MM.1S (cell line): Measurements from ENCODE around the gene LARP1B.

Source experiments
- DNase-seq: peaks from one replicate; pipeline ENCODE4 v3.0.0-alpha.2; 2015
- H2AFZ ChIP-seq: fragments of 300-600 bp; sonication (generic); 2 replicates; pipeline ENCODE4 v1.6.0; 2016; ENCODE audit warnings: antibody characterized with exemption, low read length
- H3F3A ChIP-seq: fragments of 300-600 bp; sonication (generic); 2 replicates; pipeline ENCODE4 v1.6.1; 2016; ENCODE audit warnings: mild to moderate bottlenecking, antibody characterized with exemption, low read length, moderate library complexity, mixed read lengths; ENCODE audit not compliant: insufficient read depth
- H3K27ac ChIP-seq: fragments of 300-600 bp; sonication (generic); 2 replicates; pipeline ENCODE4 v1.5.1; 2016; ENCODE audit warnings: mild to moderate bottlenecking, low read length
- H3K27me3 ChIP-seq: fragments of 300-600 bp; sonication (generic); replicated peaks from 2 replicates; pipeline ENCODE4 v1.6.0; 2016; ENCODE audit warnings: low read length; ENCODE audit not compliant: insufficient read depth
- H3K36me3 ChIP-seq: fragments of 300-600 bp; sonication (generic); replicated peaks from 2 replicates; pipeline ENCODE4 v1.6.1; 2016; ENCODE audit warnings: mild to moderate bottlenecking, low read length, mixed read lengths; ENCODE audit not compliant: insufficient read depth
- H3K4me1 ChIP-seq: fragments of 300-600 bp; sonication (generic); 2 replicates; pipeline ENCODE4 v1.6.1; 2016; ENCODE audit warnings: low read length, mixed read lengths
- H3K4me2 ChIP-seq: fragments of 300-600 bp; sonication (generic); 2 replicates; pipeline ENCODE4 v1.6.0; 2016; ENCODE audit warnings: low read depth, low read length
- H3K4me3 ChIP-seq: fragments of 300-600 bp; sonication (generic); 2 replicates; pipeline ENCODE4 v1.5.1; 2016; ENCODE audit warnings: low read length, mixed read lengths
- H3K79me2 ChIP-seq: fragments of 300-600 bp; sonication (generic); 2 replicates; pipeline ENCODE4 v1.6.1; 2016; ENCODE audit warnings: mixed run types, low read length, mixed read lengths
- H3K9ac ChIP-seq: fragments of 300-600 bp; sonication (generic); 2 replicates; pipeline ENCODE4 v1.6.1; 2016; ENCODE audit warnings: low read length, mixed read lengths
- H3K9me2 ChIP-seq: fragments of 300-600 bp; sonication (generic); replicated peaks from 2 replicates; pipeline ENCODE4 v1.6.1; 2016; ENCODE audit warnings: mild to moderate bottlenecking, low read length, mixed read lengths; ENCODE audit not compliant: insufficient read depth
- H3K9me3 ChIP-seq: fragments of 300-600 bp; sonication (generic); replicated peaks from 2 replicates; pipeline ENCODE4 v1.6.1; 2016; ENCODE audit warnings: mild to moderate bottlenecking, low read length, mixed read lengths; ENCODE audit not compliant: insufficient read depth
- H4K20me1 ChIP-seq: fragments of 300-600 bp; sonication (generic); 2 replicates; pipeline ENCODE4 v1.6.1; 2016; ENCODE audit warnings: mild to moderate bottlenecking, low read length, moderate library complexity, mixed read lengths; ENCODE audit not compliant: insufficient read depth
- CTCF ChIP-seq: fragments of 300-600 bp; sonication (generic); IDR thresholded peaks from 2 replicates; pipeline ENCODE4 v1.5.1; 2016; ENCODE audit warnings: antibody characterized with exemption, low read length, mixed read lengths
- EZH2 ChIP-seq: fragments of 300-600 bp; sonication (generic); optimal IDR thresholded peaks from 2 replicates; pipeline ENCODE3; 2017; ENCODE audit warnings: low read depth, mild to moderate bottlenecking, antibody characterized with exemption, low read length, mixed read lengths
- EZH2phosphoT487 ChIP-seq: fragments of 300-600 bp; sonication (generic); IDR thresholded peaks from 2 replicates; pipeline ENCODE4 v1.6.1; 2018; ENCODE audit warnings: antibody characterized with exemption, low read length

Gene LARP1B

GRCh38 chr4:128107766-128108165, 46.7 kb downstream of the LARP1B start:
- Histone ChIP-seq H2AFZ (no peak overlapping the region), H4K20me1 (no peaks in the 10 kb centered on the region), H3K9me3 (no peaks in the 10 kb centered on the region), H3K4me1 (no peaks in the 10 kb centered on the region), H3K36me3 (peaks cover 6% of the 10 kb centered on the region; the same call in 1 of the 2 replicates), H3K9ac (no peak overlapping the region), H3F3A (no peaks in the 10 kb centered on the region), H3K27me3 (no peaks in the 10 kb centered on the region), H3K4me3 (no peak overlapping the region), H3K79me2 (no peaks in the 10 kb centered on the region), H3K27ac (no peak overlapping the region), H3K9me2 (no peaks in the 10 kb centered on the region), H3K4me2 (no peak overlapping the region)
- DNase-seq: no peak
- TF ChIP-seq EZH2phosphoT487 (no peak), EZH2 (no peak), CTCF (no peak)

- Histone ChIP-seq H3K27ac (no peak overlapping the region), H3K9ac (no peak overlapping the region), H3K36me3 (0 out of 2 replicates have a peak, but pooled peaks cover 9% of the 10 kb centered on the region), H3F3A (no peaks in the 10 kb centered on the region), H2AFZ (no peak overlapping the region), H3K4me2 (no peak overlapping the region), H3K4me1 (no peaks in the 10 kb centered on the region), H4K20me1 (no peaks in the 10 kb centered on the region), H3K9me3 (no peaks in the 10 kb centered on the region), H3K27me3 (no peaks in the 10 kb centered on the region), H3K79me2 (no peaks in the 10 kb centered on the region), H3K9me2 (no peaks in the 10 kb centered on the region), H3K4me3 (no peak overlapping the region)
- DNase-seq: no peak
- TF ChIP-seq CTCF: no peak
- TF ChIP-seq EZH2: no peak
- no peak for TF ChIP-seq EZH2phosphoT487
These were observed 61.9 kb downstream of the LARP1B start for GRCh38 chr4:128123036-128123435.

GRCh38 chr4:128130621-128131020, 69.5 kb downstream of the LARP1B start:
- no peaks in the 10 kb centered on the region for H3F3A ChIP-seq
- H3K9me3 ChIP-seq: no peaks in the 10 kb centered on the region
- H3K27me3 ChIP-seq: no peaks in the 10 kb centered on the region
- H4K20me1 ChIP-seq: no peaks in the 10 kb centered on the region
- no peaks in the 10 kb centered on the region for H3K79me2 ChIP-seq
- DNase-seq: no peak
- H3K36me3 ChIP-seq: no peaks in the 10 kb centered on the region
- no peak overlapping the region for H3K9ac ChIP-seq
- H3K27ac ChIP-seq: no peak overlapping the region
- TF ChIP-seq CTCF (no peak), EZH2 (no peak), EZH2phosphoT487 (no peak)
- no peak overlapping the region for H2AFZ ChIP-seq
- H3K4me3 ChIP-seq: no peak overlapping the region
- no peak overlapping the region for H3K4me2 ChIP-seq
- no peaks in the 10 kb centered on the region for H3K9me2 ChIP-seq
- H3K4me1 ChIP-seq: no peaks in the 10 kb centered on the region

- Histone ChIP-seq H3K27me3 (no peaks in the 10 kb centered on the region), H3K27ac (no peak overlapping the region), H3K4me3 (no peak overlapping the region), H3K79me2 (no peaks in the 10 kb centered on the region), H2AFZ (no peak overlapping the region), H3F3A (no peaks in the 10 kb centered on the region), H3K9me2 (no peaks in the 10 kb centered on the region), H3K9me3 (no peaks in the 10 kb centered on the region), H3K9ac (no peak overlapping the region), H3K4me1 (no peaks in the 10 kb centered on the region), H3K36me3 (no peaks in the 10 kb centered on the region), H4K20me1 (no peaks in the 10 kb centered on the region), H3K4me2 (no peak overlapping the region)
- no peak for DNase-seq
- no peak for TF ChIP-seq CTCF
- no peak for TF ChIP-seq EZH2
- TF ChIP-seq EZH2phosphoT487: no peak
These were observed 73.8 kb downstream of the LARP1B start for GRCh38 chr4:128134925-128135324.
